ENCODE measurements around the gene MED13L.

DNA sequence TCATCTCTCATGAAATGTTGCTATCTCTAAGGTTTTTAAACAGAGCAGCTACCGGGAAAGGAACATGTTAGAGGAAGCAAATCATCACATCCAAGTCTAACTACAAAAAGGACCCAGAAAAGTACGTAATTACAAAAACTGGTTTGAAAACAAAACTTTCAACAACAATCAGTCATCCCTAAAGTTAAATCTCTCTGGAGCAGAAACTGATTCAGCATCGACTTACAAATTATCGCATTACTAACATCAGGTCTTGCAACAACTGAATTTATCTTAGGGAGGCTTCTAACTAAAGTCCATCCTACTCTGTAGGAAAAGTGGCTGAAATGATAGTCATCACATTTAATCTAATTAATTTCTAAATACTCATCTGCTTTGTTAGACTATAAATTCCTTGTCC is 137.0 kb downstream of the MED13L start:
- TF ChIP-seq, protein P1, sequence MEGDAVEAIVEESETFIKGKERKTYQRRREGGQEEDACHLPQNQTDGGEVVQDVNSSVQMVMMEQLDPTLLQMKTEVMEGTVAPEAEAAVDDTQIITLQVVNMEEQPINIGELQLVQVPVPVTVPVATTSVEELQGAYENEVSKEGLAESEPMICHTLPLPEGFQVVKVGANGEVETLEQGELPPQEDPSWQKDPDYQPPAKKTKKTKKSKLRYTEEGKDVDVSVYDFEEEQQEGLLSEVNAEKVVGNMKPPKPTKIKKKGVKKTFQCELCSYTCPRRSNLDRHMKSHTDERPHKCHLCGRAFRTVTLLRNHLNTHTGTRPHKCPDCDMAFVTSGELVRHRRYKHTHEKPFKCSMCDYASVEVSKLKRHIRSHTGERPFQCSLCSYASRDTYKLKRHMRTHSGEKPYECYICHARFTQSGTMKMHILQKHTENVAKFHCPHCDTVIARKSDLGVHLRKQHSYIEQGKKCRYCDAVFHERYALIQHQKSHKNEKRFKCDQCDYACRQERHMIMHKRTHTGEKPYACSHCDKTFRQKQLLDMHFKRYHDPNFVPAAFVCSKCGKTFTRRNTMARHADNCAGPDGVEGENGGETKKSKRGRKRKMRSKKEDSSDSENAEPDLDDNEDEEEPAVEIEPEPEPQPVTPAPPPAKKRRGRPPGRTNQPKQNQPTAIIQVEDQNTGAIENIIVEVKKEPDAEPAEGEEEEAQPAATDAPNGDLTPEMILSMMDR (IDR thresholded peaks at IDR 0.05): no peak
- TF ChIP-seq POLR2A (IDR thresholded peaks at IDR 0.05): no peak

All from heart left ventricle (tissue), 13 donors.